Transverse colon (tissue), 4 donors: ENCODE measurements around the gene ADCY2.

ENCODE experiments used
- CTCF ChIP-seq, 5 experiments: fragments of 200-600 bp in 3 of 5; fragments of 450-650 bp in 2 of 5; sonication (generic) in 3 of 5; IDR thresholded peaks; 1 replicate in 2 of 5; 2 replicates in 3 of 5; pipeline ENCODE4 v1.5.1; 2016 to 2017; ENCODE audit warnings: antibody characterized with exemption in 5 of 5, inconsistent platforms in 3 of 5, mild to moderate bottlenecking in 2 of 5, moderate library complexity in 1 of 5
- POLR2AphosphoS5 ChIP-seq, 3 donors: sonication (generic); formaldehyde crosslinking; IDR thresholded peaks; one replicate each; pipeline ENCODE4 v1.6.1; 2016; ENCODE audit warnings: antibody characterized with exemption in 3 of 3

GRCh38 chr5:7805379-7805778 is 409.4 kb downstream of the ADCY2 start:
- no peak for TF ChIP-seq CTCF (IDR thresholded peaks at IDR 0.05)
- TF ChIP-seq POLR2AphosphoS5 (IDR thresholded peaks at IDR 0.05): no peak
